ENCODE measurements around the gene ELAPOR1.

ELAPOR1 gene

DNA sequence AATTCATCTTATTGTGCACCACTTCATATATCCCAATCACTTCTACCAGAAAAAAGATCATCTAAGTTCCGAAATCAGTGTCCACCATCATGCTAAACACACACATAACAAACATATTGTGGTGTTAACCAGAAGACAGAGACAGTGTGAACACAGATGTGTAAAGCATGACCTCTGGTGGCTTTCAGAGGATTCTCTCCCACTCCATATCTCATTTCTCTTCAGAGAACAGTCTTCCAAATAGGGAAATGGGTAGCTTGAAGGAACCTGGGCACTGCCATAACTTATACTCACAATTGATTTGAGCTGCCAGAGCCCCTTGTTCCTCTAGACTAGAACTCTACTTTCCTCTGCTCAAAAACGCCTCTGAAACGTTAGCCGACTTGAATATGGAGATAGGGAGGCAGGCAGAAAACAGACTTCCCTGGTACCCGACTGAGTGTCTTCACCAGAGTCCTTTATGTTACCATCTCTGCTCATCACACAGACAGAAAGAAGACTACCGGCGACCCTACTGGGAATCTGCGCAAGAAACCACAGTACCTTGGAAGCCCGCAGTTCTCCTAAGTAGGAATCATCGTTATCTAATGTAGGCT lies 1.8 kb upstream of the ELAPOR1 start:
- H3K27me3 Mint-ChIP-seq: peaks cover 10% of the 10 kb centered on the region
- no peaks in the 10 kb centered on the region for H3K36me3 Mint-ChIP-seq

DNA sequence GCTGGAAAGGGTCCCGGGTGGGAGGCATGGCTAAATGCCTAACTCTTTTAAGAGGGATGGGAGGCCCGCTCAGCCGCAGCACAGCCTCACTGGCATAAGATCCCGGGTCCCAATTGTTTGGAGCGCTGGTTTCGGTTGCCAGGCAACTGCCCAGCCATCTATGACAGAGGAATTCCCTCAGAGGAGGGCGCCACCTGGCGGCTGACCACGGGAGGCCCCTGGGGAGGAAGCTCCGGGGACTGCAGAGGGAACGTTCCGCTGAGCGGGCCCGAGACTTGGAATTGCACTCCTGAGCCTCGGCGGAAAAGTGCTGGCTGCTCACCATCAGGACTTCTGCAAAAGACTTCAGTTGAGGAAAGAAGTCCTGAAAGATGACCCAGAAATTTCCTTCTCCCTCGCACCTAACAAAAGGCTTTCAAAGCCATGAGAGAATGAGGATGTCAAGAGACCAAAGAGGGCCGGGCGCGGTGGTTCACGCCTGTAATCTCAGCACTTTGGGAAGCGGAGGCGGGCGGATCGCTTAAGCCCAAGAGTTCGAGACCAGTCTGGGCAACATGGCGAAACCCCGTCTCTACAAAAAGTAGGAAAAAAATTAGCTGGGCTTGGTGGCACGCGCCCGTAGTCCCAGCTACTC lies 1.1 kb upstream of the ELAPOR1 start:
- ATAC-seq: peak; percentile 79
- no peaks in the 10 kb centered on the region for H3K9me3 Mint-ChIP-seq
- H3K27ac Mint-ChIP-seq: peak overlapping the region; percentile 33
- peaks cover 10% of the 10 kb centered on the region for H3K27me3 Mint-ChIP-seq
- peak overlapping the region; percentile 82 for H3K4me3 Mint-ChIP-seq
- peaks cover 24% of the 10 kb centered on the region for H3K4me1 Mint-ChIP-seq
- no peaks in the 10 kb centered on the region for H3K36me3 Mint-ChIP-seq

More for the DNA sequence above, 1.8 kb upstream of the ELAPOR1 start:
- peak overlapping the region; percentile 33 for H3K27ac Mint-ChIP-seq
- no peaks in the 10 kb centered on the region for H3K9me3 Mint-ChIP-seq
- H3K4me3 Mint-ChIP-seq: no peak overlapping the region
- peaks cover 24% of the 10 kb centered on the region for H3K4me1 Mint-ChIP-seq
- peak; percentile 50 for ATAC-seq

DNA sequence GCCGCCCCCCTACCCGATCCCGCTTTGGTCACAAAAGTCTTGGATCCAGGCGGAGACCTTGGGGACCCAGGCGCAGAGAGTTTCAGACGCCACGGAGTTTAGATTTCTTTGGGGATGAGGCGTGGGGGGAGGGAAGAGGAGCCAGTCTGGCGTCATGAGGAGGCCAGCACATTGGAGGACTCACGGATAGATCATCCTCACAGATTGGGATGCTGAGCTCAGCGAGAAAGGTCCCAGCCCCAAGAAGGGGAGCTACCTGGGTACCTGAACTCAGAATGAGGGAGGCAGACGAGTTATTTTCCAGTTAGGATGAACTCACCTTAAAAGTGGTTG lies 393 bp downstream of the ELAPOR1 start:
- Mint-ChIP-seq H3K4me1 (peaks cover 31% of the 10 kb centered on the region), H3K9me3 (no peaks in the 10 kb centered on the region), H3K36me3 (no peaks in the 10 kb centered on the region), H3K27ac (no peak overlapping the region), H3K4me3 (peak overlapping the region; percentile 82), H3K27me3 (peaks cover 10% of the 10 kb centered on the region)
- no peak for ATAC-seq

DNA sequence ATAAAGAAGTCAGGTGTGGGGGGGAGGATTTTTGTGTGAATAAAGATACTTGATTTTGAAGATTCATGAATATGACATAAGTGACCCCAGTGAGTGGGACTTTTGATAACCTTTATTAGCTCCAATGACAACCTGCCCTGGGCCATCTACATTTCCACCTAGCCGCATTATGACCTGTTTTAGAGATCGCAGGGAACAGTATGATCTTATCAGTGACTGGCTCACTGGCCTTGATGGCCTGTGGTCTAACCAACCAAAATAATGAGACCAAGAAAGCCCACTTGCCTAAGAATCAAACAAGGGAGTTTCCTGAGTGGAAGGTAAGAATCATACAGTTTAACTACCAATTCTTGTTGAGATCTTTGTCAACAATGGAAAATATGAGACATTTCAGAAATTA lies 1.8 kb downstream of the ELAPOR1 start:
- H3K27ac Mint-ChIP-seq: no peak overlapping the region
- H3K4me3 Mint-ChIP-seq: no peak overlapping the region
- H3K36me3 Mint-ChIP-seq: no peaks in the 10 kb centered on the region
- peaks cover 10% of the 10 kb centered on the region for H3K27me3 Mint-ChIP-seq
- no peaks in the 10 kb centered on the region for H3K9me3 Mint-ChIP-seq
- peaks cover 31% of the 10 kb centered on the region for H3K4me1 Mint-ChIP-seq
- no peak for ATAC-seq

DNA sequence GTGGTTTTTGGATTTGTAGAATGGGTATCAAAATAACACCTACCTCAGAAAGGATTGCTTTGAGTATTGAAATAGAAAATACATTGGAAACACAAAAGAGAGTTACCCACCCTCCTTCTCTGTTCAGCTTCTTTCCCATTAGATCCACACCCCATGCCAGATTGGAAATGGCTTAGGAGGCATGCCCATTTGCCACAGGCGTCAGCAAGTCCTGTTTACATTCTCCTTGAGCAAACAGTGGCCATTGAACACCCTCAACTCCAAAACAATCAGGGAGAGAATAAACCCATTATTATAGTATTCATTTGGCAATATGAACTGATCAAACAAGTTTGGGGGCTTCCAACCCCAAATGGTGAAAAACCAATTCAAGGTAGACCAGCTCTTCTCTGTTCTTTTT lies 2.4 kb downstream of the ELAPOR1 start:
- H3K27me3 Mint-ChIP-seq: peaks cover 10% of the 10 kb centered on the region
- H3K4me3 Mint-ChIP-seq: no peak overlapping the region
- ATAC-seq: no peak
- no peak overlapping the region for H3K27ac Mint-ChIP-seq
- no peaks in the 10 kb centered on the region for H3K9me3 Mint-ChIP-seq
- peaks cover 31% of the 10 kb centered on the region for H3K4me1 Mint-ChIP-seq
- no peaks in the 10 kb centered on the region for H3K36me3 Mint-ChIP-seq

DNA sequence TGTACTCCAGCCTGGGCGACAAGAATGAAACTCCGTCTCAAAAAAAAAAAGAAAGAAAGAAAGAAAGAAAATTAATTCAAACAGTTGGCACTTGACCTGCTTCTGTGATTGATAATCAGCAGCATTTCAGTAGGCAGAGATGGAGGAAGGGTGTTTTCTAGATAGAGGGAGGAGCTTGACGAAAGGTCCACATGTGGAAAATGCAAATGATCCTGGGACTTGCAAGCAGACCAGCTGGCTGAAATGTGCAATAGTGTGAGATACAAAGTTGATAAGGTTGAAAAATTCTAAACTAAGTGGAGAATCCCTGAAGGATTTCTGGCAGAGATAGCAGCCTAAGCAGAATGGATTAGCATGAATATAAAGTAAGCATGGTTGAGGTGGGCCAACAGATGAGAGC lies 4.2 kb downstream of the ELAPOR1 start:
- peaks cover 21% of the 10 kb centered on the region for H3K4me1 Mint-ChIP-seq
- H3K27me3 Mint-ChIP-seq: peaks cover 10% of the 10 kb centered on the region
- no peaks in the 10 kb centered on the region for H3K36me3 Mint-ChIP-seq
- H3K9me3 Mint-ChIP-seq: no peaks in the 10 kb centered on the region
- ATAC-seq: no peak
- H3K27ac Mint-ChIP-seq: no peak overlapping the region
- no peak overlapping the region for H3K4me3 Mint-ChIP-seq

DNA sequence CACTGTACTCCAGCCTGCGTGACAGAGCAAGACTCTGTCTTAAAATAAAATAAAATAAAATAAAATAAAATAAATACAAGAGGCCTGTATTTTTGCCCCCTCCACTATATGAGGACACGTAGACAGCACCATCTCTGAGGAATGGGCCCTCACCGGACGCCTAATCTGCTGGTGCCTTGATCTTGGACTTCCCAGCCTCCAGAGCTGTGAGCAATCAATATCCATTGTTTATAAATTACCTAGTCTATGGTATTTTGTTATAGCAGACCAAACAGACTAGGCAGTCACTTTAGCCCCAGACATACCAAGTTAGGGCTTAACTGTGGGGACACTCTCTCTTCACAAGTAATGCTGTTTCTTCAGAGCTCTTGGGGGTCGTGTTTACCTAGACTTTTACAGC lies 6.4 kb downstream of the ELAPOR1 start:
- no peaks in the 10 kb centered on the region for H3K27me3 Mint-ChIP-seq
- no peaks in the 10 kb centered on the region for H3K9me3 Mint-ChIP-seq
- H3K27ac Mint-ChIP-seq: no peak overlapping the region
- no peaks in the 10 kb centered on the region for H3K36me3 Mint-ChIP-seq
- H3K4me3 Mint-ChIP-seq: no peak overlapping the region
- no peak for ATAC-seq
- peaks cover 8% of the 10 kb centered on the region for H3K4me1 Mint-ChIP-seq

DNA sequence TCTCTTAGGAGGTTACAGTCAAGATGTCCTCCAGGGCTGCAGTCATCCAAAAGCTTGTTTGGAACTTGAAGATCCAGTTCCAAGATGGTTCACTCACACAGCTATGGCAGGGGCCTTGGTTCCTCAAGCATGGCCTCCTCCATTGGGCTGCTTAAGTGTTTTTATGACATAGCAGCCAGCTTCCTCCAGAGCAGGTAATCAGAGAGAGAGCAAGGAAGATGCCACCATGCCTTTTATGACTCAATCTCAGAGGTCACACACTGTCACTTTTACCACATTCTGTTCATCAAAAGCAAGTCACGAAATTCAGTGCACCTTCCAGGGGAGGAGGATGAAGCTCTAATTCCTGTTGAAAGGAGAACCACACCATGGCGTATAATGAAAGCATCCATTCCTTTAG lies 17.1 kb downstream of the ELAPOR1 start:
- Mint-ChIP-seq H3K36me3 (no peaks in the 10 kb centered on the region), H3K4me3 (no peak overlapping the region), H3K27ac (no peak overlapping the region), H3K9me3 (no peaks in the 10 kb centered on the region), H3K4me1 (peaks cover 13% of the 10 kb centered on the region), H3K27me3 (no peaks in the 10 kb centered on the region)
- no peak for ATAC-seq

DNA sequence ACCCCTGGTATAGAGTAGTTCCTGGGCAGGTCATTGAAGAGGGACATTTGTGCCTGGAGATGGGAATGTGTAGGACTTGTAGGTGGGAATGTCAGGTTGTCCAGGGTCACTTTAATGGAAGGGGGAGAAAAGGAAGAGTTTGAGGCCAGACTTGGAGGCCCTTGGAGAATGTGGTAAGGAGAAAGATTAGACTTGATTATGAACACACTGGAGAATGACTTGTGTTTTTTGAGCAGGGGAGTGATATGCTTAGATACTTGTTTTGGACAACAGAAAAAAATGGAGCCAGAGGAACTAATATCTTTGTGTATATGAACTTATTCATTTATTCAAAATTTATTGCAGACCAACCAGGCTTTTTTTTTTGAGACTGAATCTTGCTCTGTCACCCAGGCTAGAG lies 17.9 kb downstream of the ELAPOR1 start:
- Mint-ChIP-seq H3K4me1 (peaks cover 13% of the 10 kb centered on the region), H3K36me3 (no peaks in the 10 kb centered on the region), H3K4me3 (no peak overlapping the region), H3K9me3 (no peaks in the 10 kb centered on the region), H3K27ac (no peak overlapping the region), H3K27me3 (no peaks in the 10 kb centered on the region)
- ATAC-seq: no peak

DNA sequence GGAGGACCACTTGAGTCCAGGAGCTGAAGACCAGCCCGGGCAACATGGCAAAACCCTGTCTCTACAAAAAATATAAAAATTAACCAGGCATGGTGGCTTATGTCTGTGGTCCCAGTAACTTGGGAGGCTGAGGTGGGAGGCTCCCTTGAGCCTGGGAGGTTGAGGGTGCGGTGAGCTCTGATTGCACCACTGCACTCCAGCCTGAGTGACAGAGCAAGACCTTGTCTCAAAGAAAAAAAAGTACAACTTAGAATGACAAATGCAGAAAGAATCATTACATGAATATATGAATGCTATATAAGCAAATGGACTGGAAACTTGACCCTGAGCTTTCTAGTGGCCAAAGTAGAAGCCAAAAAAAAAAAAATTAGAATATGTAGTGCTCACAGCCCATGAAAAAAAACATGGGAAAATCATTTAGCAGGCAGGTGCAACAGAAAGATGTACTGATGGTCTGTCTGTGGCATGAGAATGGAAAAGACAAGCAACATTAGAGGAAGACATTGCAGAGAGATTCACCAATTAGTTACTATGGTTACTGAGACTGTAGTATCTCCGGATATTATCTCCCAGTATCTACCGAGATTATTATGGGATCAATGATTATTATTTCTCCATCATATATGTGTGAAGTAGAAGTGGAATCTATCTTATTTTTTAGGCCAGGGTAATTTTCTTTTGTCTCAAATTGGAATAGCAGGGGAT lies 19.2 kb downstream of the ELAPOR1 start:
- no peaks in the 10 kb centered on the region for H3K36me3 Mint-ChIP-seq

DNA sequence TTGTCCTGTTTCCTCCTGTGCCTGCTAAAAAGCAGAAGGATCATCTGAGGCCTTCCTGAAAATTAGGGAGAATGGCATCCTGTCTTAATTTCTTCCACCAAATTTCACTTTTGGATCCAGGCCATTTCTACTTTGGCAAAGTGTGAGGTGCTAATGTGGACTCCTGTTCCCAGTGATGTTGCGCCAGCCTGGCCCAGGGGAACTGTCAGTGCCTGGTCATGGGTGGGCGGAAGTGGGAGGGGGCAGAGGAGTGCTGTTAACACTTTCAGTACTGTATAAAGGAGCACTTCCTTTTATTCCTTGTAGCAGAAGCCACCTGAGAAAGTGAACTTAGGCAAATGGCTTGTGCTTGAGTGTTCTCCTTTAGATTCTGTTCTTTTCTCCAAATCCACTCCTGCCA lies 19.9 kb downstream of the ELAPOR1 start:
- ATAC-seq: peak; percentile 57
- H3K9me3 Mint-ChIP-seq: no peaks in the 10 kb centered on the region
- H3K4me1 Mint-ChIP-seq: peaks cover 13% of the 10 kb centered on the region
- H3K4me3 Mint-ChIP-seq: no peak overlapping the region
- H3K36me3 Mint-ChIP-seq: no peaks in the 10 kb centered on the region
- H3K27ac Mint-ChIP-seq: no peak overlapping the region
- no peaks in the 10 kb centered on the region for H3K27me3 Mint-ChIP-seq

More for the DNA sequence above, 19.2 kb downstream of the ELAPOR1 start:
- H3K4me3 Mint-ChIP-seq: no peak overlapping the region
- H3K4me1 Mint-ChIP-seq: peaks cover 13% of the 10 kb centered on the region
- no peaks in the 10 kb centered on the region for H3K9me3 Mint-ChIP-seq
- H3K27me3 Mint-ChIP-seq: no peaks in the 10 kb centered on the region
- H3K27ac Mint-ChIP-seq: no peak overlapping the region
- no peak for ATAC-seq

DNA sequence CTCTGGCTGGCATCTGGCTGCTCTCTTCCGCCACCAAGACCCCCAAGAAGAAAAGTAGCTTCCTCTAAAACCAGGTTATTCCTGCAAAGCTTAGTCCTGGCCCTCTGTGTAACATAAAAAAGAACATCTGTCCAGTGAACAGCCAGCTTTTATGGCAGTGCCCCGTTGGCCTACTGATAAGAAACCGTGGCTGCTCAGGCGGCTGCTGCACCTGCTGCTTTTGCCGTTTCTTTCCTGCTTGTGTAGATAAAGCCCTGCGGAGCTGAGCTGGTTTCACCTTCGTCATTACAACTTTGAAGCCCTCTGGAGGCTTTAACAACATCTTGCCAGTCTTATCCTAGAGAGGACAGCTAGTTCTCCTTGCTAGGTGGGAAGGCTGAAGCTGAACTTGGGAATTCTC lies 20.5 kb downstream of the ELAPOR1 start:
- ATAC-seq: no peak
- H3K27ac Mint-ChIP-seq: no peak overlapping the region
- no peak overlapping the region for H3K4me3 Mint-ChIP-seq

DNA sequence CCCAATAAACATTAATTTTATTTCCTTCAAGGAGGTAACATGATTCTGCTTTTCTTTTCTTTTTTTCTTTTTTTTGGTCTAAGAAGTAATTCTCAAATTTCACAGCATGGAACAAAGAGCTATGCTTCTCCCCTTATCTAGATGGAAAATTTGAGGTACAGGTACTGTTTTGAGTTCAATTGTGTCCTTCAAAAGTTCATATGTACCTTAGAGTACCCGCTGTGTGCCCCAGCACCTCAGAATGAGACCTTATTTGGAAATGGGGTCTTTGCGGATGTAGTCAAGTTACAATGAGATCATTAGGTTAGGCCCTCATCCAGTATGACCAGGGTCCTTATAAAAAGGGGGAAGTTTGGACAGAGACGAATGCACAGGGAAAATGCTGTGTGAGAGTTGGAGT lies 22.0 kb downstream of the ELAPOR1 start:
- peaks cover 13% of the 10 kb centered on the region for H3K4me1 Mint-ChIP-seq
- H3K4me3 Mint-ChIP-seq: no peak overlapping the region
- no peaks in the 10 kb centered on the region for H3K27me3 Mint-ChIP-seq
- no peak for ATAC-seq
- H3K27ac Mint-ChIP-seq: no peak overlapping the region
- no peaks in the 10 kb centered on the region for H3K36me3 Mint-ChIP-seq
- no peaks in the 10 kb centered on the region for H3K9me3 Mint-ChIP-seq

More for the DNA sequence above, 20.5 kb downstream of the ELAPOR1 start:
- Mint-ChIP-seq H3K4me1 (peaks cover 13% of the 10 kb centered on the region), H3K27me3 (no peaks in the 10 kb centered on the region), H3K36me3 (no peaks in the 10 kb centered on the region), H3K9me3 (no peaks in the 10 kb centered on the region)

DNA sequence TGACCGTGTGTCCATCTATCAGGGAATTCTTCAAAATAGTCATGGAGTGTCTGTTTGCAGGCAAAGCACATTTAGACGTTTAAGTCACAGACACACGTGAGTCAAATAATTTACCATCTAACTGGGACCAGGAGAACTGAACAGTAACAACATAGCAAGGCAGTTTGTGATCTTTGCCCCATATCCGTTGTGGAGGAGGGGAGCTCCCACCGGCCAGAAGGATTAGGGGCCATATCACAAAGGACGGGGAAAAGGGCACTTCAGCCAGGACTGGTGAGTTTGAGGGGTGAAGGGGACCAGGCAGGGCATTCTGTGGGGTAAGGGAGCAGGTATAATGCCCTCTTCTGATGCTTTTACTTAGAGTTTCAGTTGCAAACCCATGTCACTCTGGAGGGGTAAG lies 22.9 kb downstream of the ELAPOR1 start:
- Mint-ChIP-seq H3K36me3 (no peaks in the 10 kb centered on the region), H3K27me3 (no peaks in the 10 kb centered on the region), H3K27ac (no peak overlapping the region), H3K9me3 (no peaks in the 10 kb centered on the region), H3K4me3 (no peak overlapping the region), H3K4me1 (peaks cover 13% of the 10 kb centered on the region)
- ATAC-seq: no peak

DNA sequence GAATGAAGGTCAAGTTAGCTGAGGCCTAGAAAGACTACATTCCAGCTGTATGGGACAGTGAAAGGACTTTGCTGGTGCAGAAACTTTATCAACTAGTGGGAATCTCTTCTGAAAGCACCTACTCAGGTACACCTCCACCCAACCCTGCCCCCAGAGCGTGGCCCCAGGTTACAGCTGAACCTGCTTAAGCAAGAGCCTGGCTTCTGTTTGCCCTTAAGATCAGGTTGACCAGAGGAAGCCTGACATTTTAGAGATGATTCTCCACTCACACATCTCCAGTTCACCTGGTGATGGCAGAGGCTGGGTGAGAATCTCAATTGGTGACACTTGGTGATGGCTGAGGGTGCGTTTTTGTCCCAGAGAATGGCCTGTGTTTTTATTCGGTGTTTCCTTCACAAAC lies 24.0 kb downstream of the ELAPOR1 start:
- peaks cover 13% of the 10 kb centered on the region for H3K4me1 Mint-ChIP-seq
- no peaks in the 10 kb centered on the region for H3K36me3 Mint-ChIP-seq
- ATAC-seq: no peak
- no peak overlapping the region for H3K27ac Mint-ChIP-seq
- H3K27me3 Mint-ChIP-seq: no peaks in the 10 kb centered on the region
- no peak overlapping the region for H3K4me3 Mint-ChIP-seq
- H3K9me3 Mint-ChIP-seq: no peaks in the 10 kb centered on the region

DNA sequence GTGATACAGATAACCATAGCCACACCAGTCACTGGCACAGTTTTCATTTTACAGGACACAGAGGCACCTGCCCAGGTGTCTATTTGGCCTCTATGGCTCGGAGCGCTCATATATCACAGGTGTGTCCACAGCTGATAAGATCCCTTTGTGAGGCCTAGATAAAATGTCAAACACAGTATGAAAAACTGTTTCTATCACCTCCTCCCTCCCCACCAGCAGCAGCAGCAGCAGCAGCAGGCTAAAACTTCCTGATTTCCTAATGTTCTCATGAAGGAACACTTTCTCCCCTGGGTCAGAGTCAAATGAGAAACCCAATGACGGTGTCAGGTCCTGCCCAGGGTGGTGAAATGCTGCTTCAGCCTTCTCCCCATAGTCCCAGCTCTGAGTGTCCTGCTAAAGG lies 24.4 kb downstream of the ELAPOR1 start:
- Mint-ChIP-seq H3K27me3 (no peaks in the 10 kb centered on the region), H3K4me3 (no peak overlapping the region), H3K27ac (no peak overlapping the region), H3K9me3 (no peaks in the 10 kb centered on the region), H3K4me1 (peaks cover 11% of the 10 kb centered on the region), H3K36me3 (no peaks in the 10 kb centered on the region)
- no peak for ATAC-seq

All from stimulated activated memory B cell treated with anti-CD40 and anti-IgM and Interleukin-4, amounts not matched to agents 10 μg/mL and 1 μg/mL and 100 μg/mL, for 72 hours (primary cell).